CD4-positive, alpha-beta T cell (primary cell): ENCODE measurements around the gene LAMA3. TPM values are rescaled to one million over a fixed set of nuclear protein-coding genes. Genes with fewer than 3 reads are reported as not detected.

Source experiments
- ATAC-seq: fragments of 200-7000 bp; cut with Tn5 transposase; one replicate; pipeline ENCODE4 v1.10.0; 2022; ENCODE audit warnings: mild to moderate bottlenecking; ENCODE audit not compliant: poor library complexity
- CTCF ChIA-PET: fragments of 350-600 bp; sonication (Branson Sonifier 250); formaldehyde crosslinking; loops from one replicate; lab custom pipeline; 2021; ENCODE audit warnings: antibody characterized with exemption, inconsistent platforms; lab: Charles Lee
- POLR2A ChIA-PET: fragments of 350-600 bp; sonication (Branson Sonifier 250); formaldehyde crosslinking; loops from one replicate; lab custom pipeline; 2021; ENCODE audit warnings: antibody characterized with exemption, inconsistent platforms; lab: Charles Lee
- DNase-seq, 14 experiments: peaks; one replicate each; pipeline ENCODE4 v3.0.0-alpha.2; 2013 to 2020; ENCODE audit warnings: mixed read lengths in 2 of 14
- H3K27ac ChIP-seq, 2 donors: one replicate each; pipeline versions ENCODE4 v1.5.1 to v1.7.0; 2013; ENCODE audit warnings: low read length in 2 of 2, low read depth in 1 of 2, mild to moderate bottlenecking in 1 of 2
- H3K27me3 ChIP-seq, 2 experiments: 1 replicate in 1 of 2; 2 replicates in 1 of 2; pipeline versions ENCODE4 v1.6.1 to v1.7.0; 2013; ENCODE audit warnings: low read length in 2 of 2, control low read depth in 1 of 2, mild to moderate bottlenecking in 1 of 2, moderate library complexity in 1 of 2; ENCODE audit not compliant: insufficient read depth in 2 of 2, control insufficient read depth in 1 of 2
- H3K36me3 ChIP-seq: one replicate; pipeline ENCODE4 v1.6.1; 2013; ENCODE audit warnings: low read length, control low read depth; ENCODE audit not compliant: insufficient read depth
- H3K4me1 ChIP-seq: one replicate; pipeline ENCODE4 v1.6.1; 2013; ENCODE audit warnings: low read length, control low read depth; ENCODE audit not compliant: insufficient read depth
- H3K4me3 ChIP-seq: one replicate; pipeline ENCODE4 v1.5.1; 2013; ENCODE audit warnings: mild to moderate bottlenecking, low read length, moderate library complexity
- H3K9me3 ChIP-seq, 2 experiments: 1 replicate in 1 of 2; 2 replicates in 1 of 2; pipeline versions ENCODE4 v1.6.1 to v1.7.0; 2013; ENCODE audit warnings: low read length in 2 of 2, mild to moderate bottlenecking in 2 of 2, control low read depth in 1 of 2, moderate library complexity in 1 of 2; ENCODE audit not compliant: control insufficient read depth in 1 of 2, insufficient read depth in 1 of 2
- H3K27ac Mint-ChIP-seq: one replicate; pipeline ENCODE4 v1.8.0; 2020; ENCODE audit warnings: mixed read lengths
- H3K27me3 Mint-ChIP-seq: one replicate; pipeline ENCODE4 v1.8.0; 2021; ENCODE audit warnings: mixed read lengths
- H3K36me3 Mint-ChIP-seq: one replicate; pipeline ENCODE4 v1.8.0; 2021; ENCODE audit warnings: low read depth, mixed read lengths
- H3K4me1 Mint-ChIP-seq: one replicate; pipeline ENCODE4 v1.8.0; 2021; ENCODE audit warnings: low read depth, mixed read lengths
- H3K4me3 Mint-ChIP-seq: one replicate; pipeline ENCODE4 v1.8.0; 2020; ENCODE audit warnings: mild to moderate bottlenecking, mixed read lengths
- H3K9me3 Mint-ChIP-seq: one replicate; pipeline ENCODE4 v1.8.0; 2020; ENCODE audit warnings: mixed read lengths
- intact Hi-C, 2 experiments: fragments of 100-400 bp; cut with DNase I in 1 of 2; cut with micrococcal nuclease in 1 of 2; formaldehyde crosslinking; loops; one replicate each; pipeline versions ENCODE4 v1.15.1 to v1.9.0; 2023 to 2025; cut with DNase I, micrococcal nuclease
- total RNA-seq, 174 experiments: library from RNA in 2 of 174; stranded (reverse) in 2 of 174; gene quantifications; one replicate each; pipeline ENCODE4 v1.2.3 and lab custom pipeline; 2021 to 2026
- TF ChIP-seq, protein P1 (sequence below): fragments of 200-600 bp; IDR thresholded peaks from one replicate; pipeline ENCODE4 v1.8.0; 2022; ENCODE audit warnings: antibody characterized with exemption, mild to moderate bottlenecking

The LAMA3 gene
- total RNA-seq, 2 experiments from 2014 or later: 0.19 TPM; not detected in 1

GRCh38 chr18:23690505-23691068, 1.3 kb downstream of the LAMA3 start:
- Mint-ChIP-seq H3K4me3 (peak overlapping the region; percentile 62), H3K27ac (no peak overlapping the region), H3K9me3 (no peaks in the 10 kb centered on the region), H3K27me3 (peaks cover 35% of the 10 kb centered on the region), H3K4me1 (peaks cover 6% of the 10 kb centered on the region), H3K36me3 (no peaks in the 10 kb centered on the region)
- Histone ChIP-seq H3K27ac (no peak overlapping the region), H3K9me3 (peaks cover 0 to 6% of the 10 kb centered on the region in 2 experiments), H3K4me3 (no peak overlapping the region), H3K36me3 (no peaks in the 10 kb centered on the region), H3K27me3 (peaks cover 31 to 38% of the 10 kb centered on the region in 2 experiments), H3K4me1 (peaks cover 15% of the 10 kb centered on the region)
- ChIA-PET POLR2A (interaction anchor here (0.6 kb wide), 1 partner anchor 138 kb away, joined by 4 read pairs; no protein-coding TSS in a partner anchor), CTCF (no interaction called here)
- TF ChIP-seq, protein P1, sequence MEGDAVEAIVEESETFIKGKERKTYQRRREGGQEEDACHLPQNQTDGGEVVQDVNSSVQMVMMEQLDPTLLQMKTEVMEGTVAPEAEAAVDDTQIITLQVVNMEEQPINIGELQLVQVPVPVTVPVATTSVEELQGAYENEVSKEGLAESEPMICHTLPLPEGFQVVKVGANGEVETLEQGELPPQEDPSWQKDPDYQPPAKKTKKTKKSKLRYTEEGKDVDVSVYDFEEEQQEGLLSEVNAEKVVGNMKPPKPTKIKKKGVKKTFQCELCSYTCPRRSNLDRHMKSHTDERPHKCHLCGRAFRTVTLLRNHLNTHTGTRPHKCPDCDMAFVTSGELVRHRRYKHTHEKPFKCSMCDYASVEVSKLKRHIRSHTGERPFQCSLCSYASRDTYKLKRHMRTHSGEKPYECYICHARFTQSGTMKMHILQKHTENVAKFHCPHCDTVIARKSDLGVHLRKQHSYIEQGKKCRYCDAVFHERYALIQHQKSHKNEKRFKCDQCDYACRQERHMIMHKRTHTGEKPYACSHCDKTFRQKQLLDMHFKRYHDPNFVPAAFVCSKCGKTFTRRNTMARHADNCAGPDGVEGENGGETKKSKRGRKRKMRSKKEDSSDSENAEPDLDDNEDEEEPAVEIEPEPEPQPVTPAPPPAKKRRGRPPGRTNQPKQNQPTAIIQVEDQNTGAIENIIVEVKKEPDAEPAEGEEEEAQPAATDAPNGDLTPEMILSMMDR: no peak
- intact Hi-C loops: no loop called here
- ATAC-seq (no peak), DNase-seq (peak in 1 of 14 experiments; percentile 8)

DNA sequence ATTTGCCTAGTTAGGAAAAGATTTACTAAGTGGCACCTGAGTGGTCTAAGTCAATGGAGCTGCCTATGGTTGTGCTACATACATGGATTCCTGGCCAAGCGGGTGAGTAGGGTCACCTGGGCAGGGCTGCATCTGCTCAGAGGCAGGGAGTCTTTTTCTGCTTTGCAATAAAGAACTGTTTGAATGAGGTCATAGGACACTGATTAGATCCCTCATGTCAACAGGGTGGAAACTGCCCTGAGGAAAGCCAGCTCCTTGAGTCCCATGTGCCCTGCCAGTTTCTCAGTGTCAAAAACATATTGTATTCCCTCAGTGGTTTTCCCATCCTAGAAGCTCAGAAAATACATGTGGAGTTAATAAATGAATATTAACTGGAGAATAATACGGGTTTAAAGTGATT, 4.6 kb downstream of the LAMA3 start:
- POLR2A ChIA-PET: no interaction called here
- H3K4me1 Mint-ChIP-seq: peaks cover 3% of the 10 kb centered on the region
- CTCF ChIA-PET: no interaction called here

GRCh38 chr18:23694637-23695430, 5.6 kb downstream of the LAMA3 start:
- intact Hi-C loops: no loop called here
- Mint-ChIP-seq H3K4me1 (no peaks in the 10 kb centered on the region), H3K9me3 (no peaks in the 10 kb centered on the region), H3K36me3 (no peaks in the 10 kb centered on the region), H3K27me3 (peaks cover 18% of the 10 kb centered on the region), H3K27ac (no peak overlapping the region), H3K4me3 (no peak overlapping the region)
- no peak overlapping the region for H3K27ac ChIP-seq
- TF ChIP-seq, protein P1: no peak
- no peak for ATAC-seq
- H3K4me3 ChIP-seq: no peak overlapping the region
- ChIA-PET CTCF (interaction anchor here (0.5 kb wide), 1 partner anchor 184 kb away, joined by 4 read pairs; no protein-coding TSS in a partner anchor), POLR2A (no interaction called here)
- peaks cover 5% of the 10 kb centered on the region for H3K4me1 ChIP-seq
- H3K36me3 ChIP-seq: no peaks in the 10 kb centered on the region
- no peak for DNase-seq
- H3K27me3 ChIP-seq: peaks cover 10 to 15% of the 10 kb centered on the region in 2 experiments
- H3K9me3 ChIP-seq: peaks cover 0 to 4% of the 10 kb centered on the region in 2 experiments

More for the DNA sequence above, 4.6 kb downstream of the LAMA3 start:
- intact Hi-C loops: no loop called here
- H3K27me3 ChIP-seq: peaks cover 17 to 19% of the 10 kb centered on the region in 2 experiments
- TF ChIP-seq, protein P1: no peak
- peaks cover 11% of the 10 kb centered on the region for H3K4me1 ChIP-seq
- DNase-seq: no peak
- H3K27ac Mint-ChIP-seq: no peak overlapping the region
- no peak overlapping the region for H3K4me3 Mint-ChIP-seq
- peaks cover 14% of the 10 kb centered on the region for H3K27me3 Mint-ChIP-seq
- peaks cover 0 to 6% of the 10 kb centered on the region in 2 experiments for H3K9me3 ChIP-seq
- H3K36me3 ChIP-seq: no peaks in the 10 kb centered on the region
- H3K4me3 ChIP-seq: no peak overlapping the region
- H3K9me3 Mint-ChIP-seq: no peaks in the 10 kb centered on the region
- ATAC-seq: no peak
- H3K27ac ChIP-seq: no peak overlapping the region
- no peaks in the 10 kb centered on the region for H3K36me3 Mint-ChIP-seq
